ENCODE measurements around the gene NPTX1.

The NPTX1 gene

GRCh38 chr17:80459234-80459633, 17.2 kb downstream of the NPTX1 start:
- Histone ChIP-seq H3K27ac (ENCODE audit: insufficient read depth in 1 of 2, low read depth in 1 of 2, low read length in 2 of 2, poor library complexity in 1 of 2, severe bottlenecking in 2 of 2) (no peak overlapping the region), H3K9me3 (ENCODE audit: control extremely low read depth in 1 of 5, control insufficient read depth in 4 of 5, insufficient read depth in 2 of 5, low read depth in 1 of 5, low read length in 4 of 5) (no peaks in the 10 kb centered on the region), H3K36me3 (ENCODE audit: control insufficient read depth in 4 of 4, insufficient read depth in 4 of 4, low read length in 3 of 4) (no peaks in the 10 kb centered on the region), H3K4me3 (ENCODE audit: control insufficient read depth in 1 of 7, extremely low read depth in 1 of 7, insufficient read depth in 4 of 7, low read depth in 2 of 7, low read length in 6 of 7) (no peak overlapping the region), H3K27me3 (replicated peaks in 2 of 5; ENCODE audit: control insufficient read depth in 4 of 5, insufficient read depth in 5 of 5, low read length in 4 of 5) (peaks cover 0 to 30% (median 14%) of the 10 kb centered on the region in 5 experiments), H3K4me1 (ENCODE audit: control extremely low read depth in 1 of 4, control insufficient read depth in 4 of 4, insufficient read depth in 4 of 4, low read length in 3 of 4) (peaks cover 0 to 34% (median 19%) of the 10 kb centered on the region in 4 experiments)
- ChIA-PET CTCF (no interaction called here), POLR2A (no interaction called here)
- DNase-seq = no peak
- WGBS (ENCODE audit: insufficient coverage) = 93% methylated on average over 8 of the region's 11 CpGs

DNA sequence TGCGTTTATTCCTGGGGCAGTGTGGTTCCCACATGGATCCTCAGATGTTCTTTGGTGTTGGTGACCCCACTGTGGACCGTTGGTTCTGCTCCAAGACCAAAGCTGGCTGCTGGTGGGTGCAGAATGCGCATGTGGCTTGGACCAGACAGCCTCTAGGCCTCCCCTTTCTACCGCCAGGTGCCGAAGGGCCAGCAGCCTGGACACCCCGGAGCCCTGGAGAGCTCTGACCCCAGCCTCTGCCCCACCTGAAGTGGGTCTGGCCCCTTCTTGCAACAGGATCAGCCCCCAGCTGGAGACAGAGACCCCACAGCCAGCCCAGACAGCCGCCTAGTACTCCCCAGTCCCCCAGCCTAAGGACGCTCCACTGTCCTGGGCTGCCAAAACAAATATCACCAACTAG, 18.4 kb downstream of the NPTX1 start:
- no peaks in the 10 kb centered on the region for H3K36me3 ChIP-seq (ENCODE audit: control insufficient read depth in 4 of 4, insufficient read depth in 4 of 4, low read length in 3 of 4)
- ChIA-PET POLR2A (no interaction called here), CTCF (interaction anchor here (1.8 kb wide), 1 partner anchor 31 kb away, joined by 5 read pairs; no protein-coding TSS in a partner anchor)
- peaks cover 0 to 24% (median 10%) of the 10 kb centered on the region in 5 experiments for H3K27me3 ChIP-seq (replicated peaks in 2 of 5; ENCODE audit: control insufficient read depth in 4 of 5, insufficient read depth in 5 of 5, low read length in 4 of 5)
- WGBS (ENCODE audit: insufficient coverage) = 97% methylated on average over 3 of the region's 8 CpGs
- no peaks in the 10 kb centered on the region for H3K9me3 ChIP-seq (ENCODE audit: control extremely low read depth in 1 of 5, control insufficient read depth in 4 of 5, insufficient read depth in 2 of 5, low read depth in 1 of 5, low read length in 4 of 5)
- H3K27ac ChIP-seq (ENCODE audit: insufficient read depth in 1 of 2, low read depth in 1 of 2, low read length in 2 of 2, poor library complexity in 1 of 2, severe bottlenecking in 2 of 2) = no peak overlapping the region
- DNase-seq = no peak
- peaks cover 0 to 42% (median 27%) of the 10 kb centered on the region in 4 experiments for H3K4me1 ChIP-seq (ENCODE audit: control extremely low read depth in 1 of 4, control insufficient read depth in 4 of 4, insufficient read depth in 4 of 4, low read length in 3 of 4)
- H3K4me3 ChIP-seq (ENCODE audit: control insufficient read depth in 1 of 7, extremely low read depth in 1 of 7, insufficient read depth in 4 of 7, low read depth in 2 of 7, low read length in 6 of 7) = peak overlapping the region in 1 of 7 experiments; percentile 35

- WGBS (ENCODE audit: insufficient coverage) = 53% methylated on average over 15 of the region's 15 CpGs
- ChIA-PET CTCF (interaction anchor here (0.9 to 1.8 kb wide), 2 partner anchors 11 to 30 kb away, joined by 3 to 5 read pairs; no protein-coding TSS in a partner anchor), POLR2A (interaction anchor here (0.6 kb wide), 1 partner anchor 282 kb away, joined by 3 read pairs; no protein-coding TSS in a partner anchor)
- Histone ChIP-seq H3K9me3 (ENCODE audit: control extremely low read depth in 1 of 5, control insufficient read depth in 4 of 5, insufficient read depth in 2 of 5, low read depth in 1 of 5, low read length in 4 of 5) (no peaks in the 10 kb centered on the region), H3K27me3 (replicated peaks in 2 of 5; ENCODE audit: control insufficient read depth in 4 of 5, insufficient read depth in 5 of 5, low read length in 4 of 5) (peaks cover 0 to 22% (median 6%) of the 10 kb centered on the region in 5 experiments), H3K4me1 (ENCODE audit: control extremely low read depth in 1 of 4, control insufficient read depth in 4 of 4, insufficient read depth in 4 of 4, low read length in 3 of 4) (peaks cover 0 to 42% (median 27%) of the 10 kb centered on the region in 4 experiments), H3K4me3 (ENCODE audit: control insufficient read depth in 1 of 7, extremely low read depth in 1 of 7, insufficient read depth in 4 of 7, low read depth in 2 of 7, low read length in 6 of 7) (peak overlapping the region in 1 of 7 experiments; percentile 35), H3K27ac (ENCODE audit: insufficient read depth in 1 of 2, low read depth in 1 of 2, low read length in 2 of 2, poor library complexity in 1 of 2, severe bottlenecking in 2 of 2) (no peak overlapping the region), H3K36me3 (ENCODE audit: control insufficient read depth in 4 of 4, insufficient read depth in 4 of 4, low read length in 3 of 4) (no peaks in the 10 kb centered on the region)
- DNase-seq = peak in 2 of 3 donors; percentile 53 to 55
Observed at GRCh38 chr17:80457236-80457856, 19.1 kb downstream of the NPTX1 start.

DNA sequence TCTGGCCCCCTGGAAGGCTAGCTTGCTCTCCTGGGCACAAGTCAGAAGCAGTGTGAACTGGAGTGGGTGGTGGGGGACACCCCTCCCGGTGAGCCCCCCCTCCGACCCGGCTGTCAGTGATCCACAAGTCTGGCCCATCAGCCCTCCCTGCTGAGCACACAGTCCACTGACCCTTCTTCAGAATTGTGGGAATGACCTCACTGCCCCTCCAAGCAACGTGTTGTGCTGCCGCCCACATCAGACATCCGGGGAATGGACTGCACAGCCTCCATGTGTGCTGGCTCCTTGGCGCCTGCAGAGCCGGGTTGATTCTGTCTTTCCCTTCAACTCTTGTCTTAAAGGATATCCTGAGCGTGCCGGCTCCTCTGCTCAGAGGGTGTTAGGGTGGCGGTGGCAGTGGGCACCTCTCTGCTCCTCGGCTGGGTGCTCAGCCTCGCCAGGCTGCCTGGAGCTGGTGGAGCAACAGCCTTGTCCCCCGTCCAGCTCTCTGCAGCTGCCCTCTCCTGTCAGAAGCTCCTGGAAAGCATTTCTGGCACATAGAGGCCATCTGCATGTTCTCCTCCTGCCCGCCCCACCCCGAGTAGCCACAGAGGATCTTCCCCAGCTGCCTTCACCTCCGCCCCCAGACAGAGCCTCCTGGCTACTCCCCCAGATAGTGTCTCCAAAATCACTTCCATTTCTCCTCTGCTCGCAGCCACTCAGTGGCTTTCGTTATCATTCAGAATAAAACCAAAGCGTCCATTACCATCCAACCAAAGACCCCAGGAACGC, 19.8 kb downstream of the NPTX1 start:
- Histone ChIP-seq H3K4me3 (ENCODE audit: control insufficient read depth in 1 of 7, extremely low read depth in 1 of 7, insufficient read depth in 4 of 7, low read depth in 2 of 7, low read length in 6 of 7) (no peak overlapping the region), H3K27me3 (replicated peaks in 2 of 5; ENCODE audit: control insufficient read depth in 4 of 5, insufficient read depth in 5 of 5, low read length in 4 of 5) (peaks cover 0 to 16% (median 6%) of the 10 kb centered on the region in 5 experiments), H3K4me1 (ENCODE audit: control extremely low read depth in 1 of 4, control insufficient read depth in 4 of 4, insufficient read depth in 4 of 4, low read length in 3 of 4) (peaks cover 0 to 42% (median 27%) of the 10 kb centered on the region in 4 experiments), H3K9me3 (ENCODE audit: control extremely low read depth in 1 of 5, control insufficient read depth in 4 of 5, insufficient read depth in 2 of 5, low read depth in 1 of 5, low read length in 4 of 5) (no peaks in the 10 kb centered on the region), H3K36me3 (ENCODE audit: control insufficient read depth in 4 of 4, insufficient read depth in 4 of 4, low read length in 3 of 4) (no peaks in the 10 kb centered on the region), H3K27ac (ENCODE audit: insufficient read depth in 1 of 2, low read depth in 1 of 2, low read length in 2 of 2, poor library complexity in 1 of 2, severe bottlenecking in 2 of 2) (no peak overlapping the region)
- WGBS (ENCODE audit: insufficient coverage) = 96% methylated on average over 17 of the region's 21 CpGs
- ChIA-PET POLR2A (interaction anchor here (0.6 kb wide), 1 partner anchor 282 kb away, joined by 3 read pairs; no protein-coding TSS in a partner anchor), CTCF (interaction anchor here (0.9 to 2.3 kb wide), 2 partner anchors 11 to 14 kb away, joined by 3 to 10 read pairs; no protein-coding TSS in a partner anchor)
- DNase-seq = no peak

GRCh38 chr17:80455784-80456183, 20.6 kb downstream of the NPTX1 start:
- ChIA-PET CTCF (interaction anchor here (1.9 to 2.3 kb wide), 2 partner anchors 15 to 28 kb away, joined by 7 to 10 read pairs; no protein-coding TSS in a partner anchor), POLR2A (no interaction called here)
- H3K36me3 ChIP-seq (ENCODE audit: control insufficient read depth in 4 of 4, insufficient read depth in 4 of 4, low read length in 3 of 4) = no peaks in the 10 kb centered on the region
- no peaks in the 10 kb centered on the region for H3K9me3 ChIP-seq (ENCODE audit: control extremely low read depth in 1 of 5, control insufficient read depth in 4 of 5, insufficient read depth in 2 of 5, low read depth in 1 of 5, low read length in 4 of 5)
- H3K4me3 ChIP-seq (ENCODE audit: control insufficient read depth in 1 of 7, extremely low read depth in 1 of 7, insufficient read depth in 4 of 7, low read depth in 2 of 7, low read length in 6 of 7) = peak overlapping the region in 3 of 7 experiments; percentile 70 to 85 (median 79)
- H3K27me3 ChIP-seq (replicated peaks in 2 of 5; ENCODE audit: control insufficient read depth in 4 of 5, insufficient read depth in 5 of 5, low read length in 4 of 5) = peaks cover 0 to 12% (median 2%) of the 10 kb centered on the region in 5 experiments
- H3K4me1 ChIP-seq (ENCODE audit: control extremely low read depth in 1 of 4, control insufficient read depth in 4 of 4, insufficient read depth in 4 of 4, low read length in 3 of 4) = peaks cover 0 to 42% (median 27%) of the 10 kb centered on the region in 4 experiments
- 82% methylated on average over 2 of the region's 4 CpGs for WGBS (ENCODE audit: insufficient coverage)
- no peak for DNase-seq
- peak overlapping the region in 1 of 2 experiments; percentile 94 for H3K27ac ChIP-seq (ENCODE audit: insufficient read depth in 1 of 2, low read depth in 1 of 2, low read length in 2 of 2, poor library complexity in 1 of 2, severe bottlenecking in 2 of 2)

DNA sequence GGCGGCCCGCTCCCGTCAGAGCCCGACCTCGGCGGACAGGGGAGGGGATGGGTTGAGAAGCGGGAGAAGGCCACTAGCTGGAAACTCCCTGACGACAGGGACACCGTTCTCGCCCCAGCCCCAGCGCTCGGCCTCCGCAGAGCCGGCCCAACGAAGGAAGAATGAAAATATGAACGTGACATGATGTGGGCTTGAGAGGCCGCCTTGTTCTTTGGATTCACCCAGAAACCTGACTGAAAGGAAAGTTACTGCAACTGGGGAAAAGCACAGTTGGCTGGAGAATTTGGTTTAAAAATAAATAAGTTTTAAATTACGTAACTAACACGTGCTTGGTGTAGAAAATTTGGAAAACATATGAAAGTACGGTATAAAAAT, 21.1 kb downstream of the NPTX1 start:
- Histone ChIP-seq H3K36me3 (ENCODE audit: control insufficient read depth in 4 of 4, insufficient read depth in 4 of 4, low read length in 3 of 4) (no peaks in the 10 kb centered on the region), H3K4me3 (ENCODE audit: control insufficient read depth in 1 of 7, extremely low read depth in 1 of 7, insufficient read depth in 4 of 7, low read depth in 2 of 7, low read length in 6 of 7) (peak overlapping the region; percentile 46 to 85 (median 78)), H3K9me3 (ENCODE audit: control extremely low read depth in 1 of 5, control insufficient read depth in 4 of 5, insufficient read depth in 2 of 5, low read depth in 1 of 5, low read length in 4 of 5) (no peaks in the 10 kb centered on the region), H3K4me1 (ENCODE audit: control extremely low read depth in 1 of 4, control insufficient read depth in 4 of 4, insufficient read depth in 4 of 4, low read length in 3 of 4) (peaks cover 0 to 42% (median 27%) of the 10 kb centered on the region in 4 experiments), H3K27ac (ENCODE audit: insufficient read depth in 1 of 2, low read depth in 1 of 2, low read length in 2 of 2, poor library complexity in 1 of 2, severe bottlenecking in 2 of 2) (peak overlapping the region; percentile 88 to 94), H3K27me3 (replicated peaks in 2 of 5; ENCODE audit: control insufficient read depth in 4 of 5, insufficient read depth in 5 of 5, low read length in 4 of 5) (peaks cover 0 to 9% (median 0%) of the 10 kb centered on the region in 5 experiments)
- peak in 1 of 3 donors; percentile 63 for DNase-seq
- WGBS (ENCODE audit: insufficient coverage) = 3% methylated on average over 15 of the region's 20 CpGs
- ChIA-PET CTCF (interaction anchor here (0.9 to 2.3 kb wide), 4 partner anchors 15 to 120 kb away, joined by 3 to 10 read pairs (median 6); no protein-coding TSS in a partner anchor), POLR2A (interaction anchor here (0.6 to 1.0 kb wide), 3 partner anchors 9 to 93 kb away, joined by 3 read pairs; no protein-coding TSS in a partner anchor)

Measured in common myeloid progenitor, CD34-positive (primary cell).